B cell (primary cell): Measurements from ENCODE around the gene SLC25A38. TPM values are rescaled to one million over a fixed set of nuclear protein-coding genes. Genes with fewer than 3 reads are reported as not detected.

ENCODE experiments used
- ATAC-seq: fragments of 200-7000 bp; cut with Tn5 transposase; one replicate; pipeline ENCODE4 v1.10.0; 2021; ENCODE audit warnings: low read depth, mild to moderate bottlenecking, moderate number of reproducible peaks, moderate library complexity
- CTCF ChIA-PET: fragments of 350-600 bp; sonication (Branson Sonifier 250); formaldehyde crosslinking; loops from one replicate; lab custom pipeline; 2021; ENCODE audit warnings: antibody characterized with exemption, inconsistent platforms; lab: Charles Lee
- POLR2A ChIA-PET: fragments of 350-600 bp; sonication (Branson Sonifier 250); formaldehyde crosslinking; loops from one replicate; lab custom pipeline; 2021; ENCODE audit warnings: antibody characterized with exemption; lab: Charles Lee
- DNase-seq: peaks from one replicate; pipeline ENCODE4 v3.0.0; 2013
- H2AFZ ChIP-seq: 2 replicates; pipeline ENCODE4 v1.6.1; 2012; ENCODE audit warnings: mild to moderate bottlenecking, low read depth, low read length; ENCODE audit not compliant: insufficient read depth, poor library complexity, severe bottlenecking
- H3K27ac ChIP-seq, 2 donors: 1 replicate in 1 of 2; 2 replicates in 1 of 2; pipeline ENCODE4 v1.5.1; 2012 to 2013; ENCODE audit warnings: low read length in 2 of 2, mild to moderate bottlenecking in 2 of 2, moderate library complexity in 1 of 2
- H3K27me3 ChIP-seq, 4 experiments: fragments of 200-600 bp in 1 of 4; sonication (generic) in 1 of 4; replicated peaks in 1 of 4; 1 replicate in 2 of 4; 2 replicates in 2 of 4; pipeline versions ENCODE4 v1.6.1 to v1.7.0; 2013 to 2016; ENCODE audit warnings: low read length in 3 of 4, mild to moderate bottlenecking in 2 of 4, mixed read lengths in 1 of 4, moderate library complexity in 1 of 4; ENCODE audit not compliant: insufficient read depth in 4 of 4, control insufficient read depth in 3 of 4; ENCODE audit errors: control extremely low read depth in 1 of 4
- H3K36me3 ChIP-seq, 2 experiments: replicated peaks in 1 of 2; 1 replicate in 1 of 2; 2 replicates in 1 of 2; pipeline versions ENCODE4 v1.6.1 to v1.7.1; 2013; ENCODE audit warnings: low read length in 1 of 2; ENCODE audit not compliant: insufficient read depth in 2 of 2, control insufficient read depth in 1 of 2; ENCODE audit errors: control extremely low read depth in 1 of 2, extremely low read depth in 1 of 2
- H3K4me1 ChIP-seq, 2 donors: fragments of 200-600 bp in 1 of 2; sonication (generic) in 1 of 2; 1 replicate in 1 of 2; 2 replicates in 1 of 2; pipeline versions ENCODE4 v1.5.1 to v1.6.1; 2013 to 2017; ENCODE audit warnings: low read length in 2 of 2; ENCODE audit not compliant: control insufficient read depth in 2 of 2, insufficient read depth in 2 of 2
- H3K4me2 ChIP-seq: replicated peaks from 2 replicates; pipeline ENCODE3; 2012; ENCODE audit warnings: mild to moderate bottlenecking, low read depth, low read length; ENCODE audit not compliant: poor library complexity, severe bottlenecking
- H3K4me3 ChIP-seq, 5 experiments: fragments of 200-600 bp in 1 of 5; sonication (generic) in 1 of 5; 1 replicate in 3 of 5; 2 replicates in 2 of 5; pipeline versions ENCODE4 v1.5.1 to v1.7.0; 2011 to 2016; ENCODE audit warnings: low read length in 4 of 5, mild to moderate bottlenecking in 4 of 5, low read depth in 2 of 5, control low read depth in 1 of 5, moderate library complexity in 1 of 5; ENCODE audit not compliant: insufficient read depth in 1 of 5; ENCODE audit errors: control extremely low read depth in 1 of 5, extremely low read depth in 1 of 5
- H3K79me2 ChIP-seq: fragments of 200-600 bp; sonication (generic); one replicate; pipeline ENCODE4 v1.6.0; 2016; ENCODE audit warnings: low read length; ENCODE audit not compliant: control insufficient read depth, insufficient read depth
- H3K9ac ChIP-seq: fragments of 200-600 bp; sonication (generic); 2 replicates; pipeline ENCODE4 v1.6.1; 2017; ENCODE audit warnings: mild to moderate bottlenecking, low read length, moderate library complexity
- H3K9me3 ChIP-seq, 3 donors: one replicate each; pipeline versions ENCODE4 v1.6.1 to v1.7.1; 2013; ENCODE audit warnings: low read length in 2 of 3; ENCODE audit not compliant: control insufficient read depth in 2 of 3, insufficient read depth in 1 of 3; ENCODE audit errors: control extremely low read depth in 1 of 3
- H4K20me1 ChIP-seq: 2 replicates; pipeline ENCODE4 v1.6.0; 2012; ENCODE audit warnings: mild to moderate bottlenecking, low read length; ENCODE audit not compliant: insufficient read depth, control insufficient read depth, poor library complexity, severe bottlenecking
- H3K27ac Mint-ChIP-seq: one replicate; pipeline ENCODE4 v1.8.0; 2021; ENCODE audit warnings: mixed read lengths
- H3K27me3 Mint-ChIP-seq: one replicate; pipeline ENCODE4 v1.8.0; 2021; ENCODE audit warnings: mixed read lengths
- H3K4me1 Mint-ChIP-seq: one replicate; pipeline ENCODE4 v1.8.0; 2021; ENCODE audit warnings: mixed read lengths
- H3K4me3 Mint-ChIP-seq: one replicate; pipeline ENCODE4 v1.8.0; 2021; ENCODE audit warnings: mixed read lengths
- H3K9me3 Mint-ChIP-seq: one replicate; pipeline ENCODE4 v1.8.0; 2022; ENCODE audit warnings: mixed read lengths; ENCODE audit not compliant: insufficient read depth
- CTCF ChIP-seq: fragments of 200-600 bp; IDR thresholded peaks from one replicate; pipeline ENCODE4 v1.8.0; 2022; ENCODE audit warnings: antibody characterized with exemption, mild to moderate bottlenecking
- EZH2 ChIP-seq: IDR thresholded peaks from 2 replicates; pipeline ENCODE4 v1.6.1; 2012; ENCODE audit warnings: borderline replicate concordance, low read depth, mild to moderate bottlenecking, moderate library complexity, low read length; ENCODE audit not compliant: insufficient read depth, poor library complexity, severe bottlenecking
- WGBS: methylation state at CpG from one replicate; pipeline ENCODE4 v1.1.5; 2013; ENCODE audit warnings: missing lambda C conversion rate; ENCODE audit not compliant: insufficient coverage; 5-methylcytosine and 5-hydroxymethylcytosine counted together
- intact Hi-C: fragments of 100-400 bp; cut with micrococcal nuclease; formaldehyde crosslinking; loops from one replicate; pipeline ENCODE4 v1.10.0; 2022
- polyA plus RNA-seq: library from polyadenylated mRNA; depleted of rRNA; stranded (reverse); fragments of >200 nt; gene quantifications from 2 replicates; pipeline ENCODE4 v1.2.3, GENCODE V29; 2012
- total RNA-seq, 2 donors: library from RNA; stranded (reverse); fragments of 120-200 nt in 1 of 2; gene quantifications; 1 replicate in 1 of 2; 2 replicates in 1 of 2; pipeline versions ENCODE4 v1.2.3 to v1.2.4, GENCODE V29; 2013 to 2022

The SLC25A38 gene
- total and polyA plus RNA-seq, 2 donors (not counting 1 experiment from before 2014, with no cell fraction given) = 45.5 to 53.0 TPM

- Histone ChIP-seq H2AFZ (no peak overlapping the region), H3K27me3 (no peaks in the 10 kb centered on the region), H3K9ac (no peak overlapping the region), H3K4me2 (no peak overlapping the region), H3K4me1 (no peaks in the 10 kb centered on the region), H3K36me3 (no peaks in the 10 kb centered on the region), H3K27ac (no peak overlapping the region), H3K4me3 (no peak overlapping the region), H4K20me1 (no peaks in the 10 kb centered on the region), H3K79me2 (no peaks in the 10 kb centered on the region), H3K9me3 (no peaks in the 10 kb centered on the region)
- no peak overlapping the region for H3K4me3 Mint-ChIP-seq
- no CpG with 5 or more reads among the region's 1 CpG for WGBS
- no peak overlapping the region for H3K27ac Mint-ChIP-seq
- H3K9me3 Mint-ChIP-seq = no peaks in the 10 kb centered on the region
- intact Hi-C loops = no loop called here
- no peaks in the 10 kb centered on the region for H3K4me1 Mint-ChIP-seq
- POLR2A ChIA-PET = no interaction called here
- ATAC-seq (no peak), DNase-seq (no peak)
- CTCF ChIA-PET = no interaction called here
- peaks cover 2% of the 10 kb centered on the region for H3K27me3 Mint-ChIP-seq
- TF ChIP-seq EZH2 (no peak), CTCF (no peak)
These were observed 45.0 kb upstream of the SLC25A38 start for GRCh38 chr3:39338201-39338600.

GRCh38 chr3:39339086-39339485 is 44.1 kb upstream of the SLC25A38 start:
- POLR2A ChIA-PET = no interaction called here

More at GRCh38 chr3:39339086-39339485, 44.1 kb upstream of the SLC25A38 start:
- 57% methylated on average over 1 of the region's 1 CpG for WGBS
- Mint-ChIP-seq H3K27ac (no peak overlapping the region), H3K9me3 (no peaks in the 10 kb centered on the region), H3K4me1 (no peaks in the 10 kb centered on the region), H3K27me3 (peaks cover 2% of the 10 kb centered on the region), H3K4me3 (no peak overlapping the region)
- Histone ChIP-seq H3K9ac (no peak overlapping the region), H3K9me3 (no peaks in the 10 kb centered on the region), H2AFZ (no peak overlapping the region), H3K27me3 (no peaks in the 10 kb centered on the region), H3K4me1 (no peaks in the 10 kb centered on the region), H3K4me2 (no peak overlapping the region), H3K36me3 (no peaks in the 10 kb centered on the region), H3K27ac (no peak overlapping the region), H4K20me1 (no peaks in the 10 kb centered on the region), H3K4me3 (no peak overlapping the region), H3K79me2 (no peaks in the 10 kb centered on the region)
- ATAC-seq (no peak), DNase-seq (no peak)
- CTCF ChIA-PET = no interaction called here
- intact Hi-C loops = no loop called here
- TF ChIP-seq CTCF (no peak), EZH2 (no peak)
